SIG-M5 treated with dmso at 0.1 percent for 504 hours (cell line): ENCODE results near the gene MELTF.
A peak's percentile ranks its signal among the peaks of the same experiment; 100 is the strongest.

Experiments
- DNase-seq: peaks from one replicate; lab custom pipeline; 2025; ENCODE audit not compliant: unreplicated experiment; lab: John Stamatoyannopoulos, UW

The MELTF gene

GRCh38 chr3:197010556-197011351 lies 18.9 kb downstream of the MELTF start:
- DNase-seq, result no peak

GRCh38 chr3:197009532-197010019 lies 20.0 kb downstream of the MELTF start:
- no peak for DNase-seq

DNA sequence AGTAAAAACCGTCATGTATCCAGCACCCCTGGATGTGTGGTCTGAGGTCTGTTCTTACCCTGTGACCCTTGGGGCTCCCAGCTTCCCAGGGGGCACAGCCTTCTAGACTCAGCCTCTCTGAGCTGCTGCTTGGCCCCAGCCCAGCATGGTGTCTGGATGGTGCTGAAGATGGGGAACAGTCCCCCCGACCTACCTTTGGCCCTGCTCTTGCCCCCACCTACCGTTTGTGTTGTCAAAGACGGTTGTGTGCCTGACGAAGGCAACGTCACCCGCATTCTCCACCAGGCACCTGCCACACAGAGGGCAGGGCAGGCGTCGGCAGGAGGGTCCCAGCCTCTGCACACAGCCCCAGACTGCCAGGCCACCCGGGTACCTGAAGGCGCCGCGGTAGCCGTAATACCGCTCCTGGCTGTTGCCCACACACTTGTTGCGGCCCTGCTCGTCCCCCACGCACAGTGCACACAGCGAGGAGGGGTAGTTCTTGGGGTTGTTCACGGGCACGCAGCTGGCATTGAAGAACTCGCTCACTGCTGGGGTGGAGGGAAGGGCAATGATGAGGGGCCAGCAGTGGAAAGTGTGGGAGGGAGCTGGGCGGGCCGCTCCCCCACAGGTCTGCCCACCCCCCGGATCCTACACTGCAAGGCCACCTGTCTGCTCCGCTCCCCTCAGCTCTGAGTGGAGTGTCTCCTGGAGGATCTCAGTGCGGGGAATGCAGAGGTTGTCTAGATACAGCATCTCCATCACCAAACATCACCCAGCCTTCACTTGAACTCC lies 21.0 kb downstream of the MELTF start:
- no peak for DNase-seq

DNA sequence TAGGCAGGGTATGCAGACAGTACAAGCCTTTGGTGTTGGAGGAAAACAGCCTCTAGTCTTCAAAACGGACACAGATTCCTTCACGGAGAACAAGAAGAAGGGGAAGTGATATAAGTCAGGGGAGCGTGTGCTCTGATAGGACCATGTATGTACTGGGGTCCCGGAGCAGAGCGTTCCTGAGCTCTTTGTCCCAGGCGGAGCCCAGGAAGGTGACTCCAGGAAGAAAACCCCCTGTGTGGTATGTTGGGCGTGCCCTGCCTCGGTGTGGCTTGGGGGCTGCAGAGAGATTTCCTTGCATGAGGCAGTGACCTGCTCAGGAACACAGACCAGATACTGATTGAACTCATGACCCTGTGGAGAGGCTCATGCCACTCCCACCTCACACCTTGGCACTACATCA lies 21.7 kb downstream of the MELTF start:
- no peak for DNase-seq

- no peak for DNase-seq
Observed at GRCh38 chr3:197007296-197007940, 22.2 kb downstream of the MELTF start.

DNA sequence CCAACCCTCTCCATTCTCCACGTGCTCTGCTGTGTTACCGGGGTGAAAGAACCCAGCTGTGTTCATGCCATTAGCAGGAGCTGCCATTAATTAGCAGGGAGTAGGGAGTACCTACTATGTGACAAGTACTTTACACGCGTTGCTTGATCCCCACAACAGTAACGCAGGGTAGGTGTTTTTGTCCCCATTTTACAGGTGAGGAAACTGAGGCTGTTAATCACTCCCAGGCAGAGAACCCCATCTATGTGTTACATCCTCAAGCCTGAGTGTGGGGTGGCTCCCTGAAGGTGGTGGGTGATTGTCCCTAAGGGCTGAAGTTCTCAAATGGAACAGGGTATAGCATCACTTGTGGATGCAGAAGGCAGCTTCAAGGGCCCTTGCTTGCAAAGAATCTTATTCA lies 22.8 kb downstream of the MELTF start:
- DNase-seq, result no peak

DNA sequence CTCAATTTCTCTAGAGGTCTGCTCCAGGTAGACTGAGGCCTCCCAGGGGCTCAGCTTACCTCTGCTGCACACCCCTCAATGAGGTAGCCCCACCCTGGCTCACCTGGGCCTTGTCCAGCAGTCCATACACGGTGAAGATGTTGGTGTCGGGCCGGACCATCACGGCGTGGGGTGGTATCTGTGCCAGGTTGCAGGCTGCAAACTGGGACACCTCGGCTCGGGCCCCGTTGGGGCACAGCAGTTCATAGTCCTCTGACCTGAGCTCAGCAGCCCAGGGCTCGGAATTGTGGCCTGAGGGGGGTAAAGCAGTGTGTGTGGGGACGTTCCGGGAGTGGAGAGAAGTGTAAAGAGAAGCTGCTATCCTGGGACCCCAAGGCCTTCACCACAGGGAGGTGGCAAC lies 23.2 kb downstream of the MELTF start:
- no peak for DNase-seq

- peak; percentile 47 for DNase-seq
Observed at GRCh38 chr3:197003461-197004385, 25.9 kb downstream of the MELTF start.

DNA sequence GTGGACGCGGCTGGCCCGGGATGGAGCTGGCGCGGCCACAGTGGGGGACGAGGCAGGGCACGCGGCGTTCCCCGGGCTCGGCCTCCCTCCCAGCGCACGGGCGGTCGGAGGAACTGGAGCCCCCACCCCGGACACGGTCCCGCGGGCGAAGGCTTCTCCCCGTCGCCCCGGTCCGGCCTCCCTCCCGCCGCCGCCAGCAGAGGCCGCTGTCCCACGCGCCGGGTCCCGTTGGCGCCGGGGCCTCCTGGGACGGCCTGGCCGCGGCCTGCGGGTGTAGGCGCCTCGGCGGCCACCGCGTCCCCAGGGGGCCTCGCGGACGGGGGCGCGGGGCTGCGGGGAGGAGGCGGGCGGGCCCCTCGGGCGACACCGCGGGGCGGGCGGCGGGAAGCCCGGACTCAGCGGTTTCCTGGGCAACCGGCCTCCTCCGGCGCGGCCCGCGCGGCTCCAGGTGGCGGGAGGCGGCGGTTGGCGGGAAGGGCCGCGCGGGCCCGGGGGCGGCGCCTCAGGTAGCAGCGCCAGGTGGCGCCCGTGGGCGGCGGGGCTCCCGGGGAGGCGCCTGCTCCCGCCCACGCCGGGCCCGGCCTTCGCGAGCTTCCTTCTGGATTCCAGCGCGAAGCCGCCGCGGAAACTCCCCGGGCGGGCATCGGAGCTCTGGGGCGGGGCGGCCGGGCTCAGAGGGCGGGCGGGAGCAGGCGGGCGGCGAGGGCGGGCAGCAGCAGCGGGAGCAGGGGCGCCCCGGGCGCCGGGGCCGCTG lies 26.7 kb downstream of the MELTF start:
- peak; percentile 69 for DNase-seq

DNA sequence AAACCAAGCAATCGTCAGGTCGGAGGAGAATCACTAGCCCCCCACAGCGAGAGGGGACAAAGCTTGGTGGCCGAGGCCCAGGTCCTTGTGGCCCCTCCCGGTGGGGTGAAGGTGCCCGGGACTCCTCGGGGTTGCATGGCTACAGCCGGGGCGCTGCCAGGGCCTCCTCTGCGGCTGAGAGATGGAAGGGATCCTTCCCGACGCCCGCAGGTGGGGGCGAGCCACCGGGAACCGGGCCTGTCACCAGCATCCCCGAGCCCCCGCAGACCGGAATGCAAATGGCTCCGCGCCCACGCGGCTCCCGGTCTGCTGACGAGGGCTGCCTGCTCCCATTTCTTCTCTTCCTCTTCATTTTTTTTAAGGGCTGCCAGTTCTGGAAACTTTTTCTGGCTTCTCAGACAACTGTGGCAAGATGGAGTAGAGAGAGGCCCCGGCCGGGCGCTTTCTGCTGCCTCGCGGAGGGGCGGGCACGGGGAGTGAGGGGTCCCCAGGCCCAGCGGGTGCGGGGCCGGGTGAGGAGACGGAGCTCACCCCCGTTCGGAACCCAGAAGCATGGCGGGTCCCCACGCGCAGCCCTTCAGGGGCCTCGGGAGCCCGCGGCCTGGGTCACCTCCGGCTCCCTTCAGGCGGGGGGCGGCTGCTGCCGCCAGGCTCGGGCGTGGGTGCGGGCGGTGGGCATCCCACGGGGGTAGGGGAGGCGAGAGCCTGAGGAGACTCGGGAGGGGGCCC lies 27.5 kb downstream of the MELTF start:
- no peak for DNase-seq

DNA sequence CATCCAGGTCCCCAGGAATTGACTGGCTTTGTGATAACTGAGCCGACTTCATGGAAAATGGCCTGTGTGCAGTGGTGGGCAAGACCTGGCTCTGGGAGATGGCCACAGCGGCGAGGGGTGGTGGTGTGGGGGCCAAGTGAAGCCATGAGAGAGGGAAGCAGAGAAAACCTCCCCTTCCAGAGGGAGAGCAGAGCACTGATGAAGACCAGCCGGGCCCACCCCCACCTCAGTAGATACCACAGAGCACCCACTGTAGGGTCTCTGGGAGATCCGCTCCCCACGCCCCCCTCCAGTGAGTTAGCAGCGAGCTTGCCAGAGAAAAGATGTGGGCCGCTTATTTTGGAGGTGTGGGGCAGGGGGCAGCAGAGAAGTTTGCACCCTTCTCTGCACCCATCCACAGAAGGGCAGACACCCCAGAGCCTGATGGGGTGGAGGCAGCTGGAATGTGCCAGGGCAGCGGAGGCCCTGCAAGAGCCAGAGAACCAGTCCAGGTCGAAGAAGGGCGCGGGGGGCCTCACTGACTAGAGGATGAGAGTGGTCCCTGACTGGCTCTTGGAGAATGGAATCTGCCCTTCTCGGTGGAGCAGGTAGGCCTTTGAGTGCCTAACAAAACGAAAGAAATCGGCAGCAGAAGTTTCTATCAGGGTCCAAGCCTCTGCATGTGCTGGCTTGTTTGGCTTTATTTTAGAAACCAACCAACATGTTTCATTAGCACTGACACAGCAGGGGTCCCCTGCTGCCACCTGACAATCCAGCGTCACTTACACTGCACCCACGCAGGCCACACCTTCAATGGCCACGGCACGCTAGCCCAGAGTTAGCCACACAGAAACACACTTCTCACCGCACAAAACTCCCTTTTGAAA lies 28.3 kb downstream of the MELTF start:
- no peak for DNase-seq

DNA sequence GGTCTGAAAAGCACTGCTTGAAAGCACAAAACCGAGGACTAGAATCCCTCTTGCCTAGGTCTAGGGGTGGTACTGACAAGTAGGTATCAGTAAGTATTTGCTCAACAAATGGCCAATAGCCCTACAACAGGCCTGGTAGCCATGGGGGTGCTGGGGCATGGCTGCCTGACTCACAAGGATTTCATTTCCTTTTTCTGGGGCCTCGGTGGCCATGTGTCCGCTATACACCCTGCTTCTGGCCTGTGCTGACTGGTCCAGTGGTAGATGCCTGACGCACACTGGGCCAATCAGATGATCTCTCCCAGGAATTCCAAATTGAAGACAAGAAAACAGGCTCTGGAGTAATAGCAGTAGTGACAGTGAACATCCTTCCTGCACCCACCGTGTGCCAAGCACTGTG lies 29.4 kb downstream of the MELTF start:
- DNase-seq, result peak; percentile 37

DNA sequence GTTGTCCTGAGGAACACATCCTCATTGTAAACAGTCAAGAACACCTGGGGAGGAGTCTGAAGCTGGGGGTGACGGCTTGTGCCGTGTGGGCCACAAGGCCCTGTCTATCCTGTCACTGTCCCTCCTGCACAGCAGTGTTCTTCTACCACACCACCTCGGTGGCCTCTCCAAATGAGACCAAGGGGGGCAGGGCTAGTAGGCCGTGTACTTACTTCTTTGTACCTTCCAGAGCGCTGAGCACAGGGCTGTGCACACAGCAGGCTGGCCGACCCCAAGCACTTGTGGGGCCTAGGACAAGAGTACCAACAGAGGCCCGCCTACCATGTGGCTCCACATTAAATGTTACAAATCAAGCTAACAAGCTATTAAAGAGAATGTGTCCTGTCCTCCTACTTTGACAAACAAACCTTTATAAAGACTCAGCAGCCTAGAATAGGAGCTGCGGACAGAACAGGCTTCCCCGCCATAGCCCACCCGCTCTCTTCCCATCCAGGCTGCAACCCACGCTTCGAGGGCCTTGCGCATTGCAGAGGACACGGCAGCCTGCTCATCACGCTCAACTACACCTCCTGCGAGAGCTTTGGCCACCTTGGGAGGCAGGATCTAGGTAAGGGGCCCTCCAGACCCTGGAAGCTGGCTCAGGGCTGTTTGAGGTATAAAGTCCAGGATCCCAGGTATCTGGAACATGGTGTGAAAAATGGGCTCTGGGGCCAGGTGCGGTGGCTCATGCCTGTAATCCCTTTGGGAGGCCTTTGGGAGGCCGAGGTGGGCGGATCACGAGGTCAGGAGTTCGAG lies 30.5 kb downstream of the MELTF start:
- DNase-seq, result no peak

DNA sequence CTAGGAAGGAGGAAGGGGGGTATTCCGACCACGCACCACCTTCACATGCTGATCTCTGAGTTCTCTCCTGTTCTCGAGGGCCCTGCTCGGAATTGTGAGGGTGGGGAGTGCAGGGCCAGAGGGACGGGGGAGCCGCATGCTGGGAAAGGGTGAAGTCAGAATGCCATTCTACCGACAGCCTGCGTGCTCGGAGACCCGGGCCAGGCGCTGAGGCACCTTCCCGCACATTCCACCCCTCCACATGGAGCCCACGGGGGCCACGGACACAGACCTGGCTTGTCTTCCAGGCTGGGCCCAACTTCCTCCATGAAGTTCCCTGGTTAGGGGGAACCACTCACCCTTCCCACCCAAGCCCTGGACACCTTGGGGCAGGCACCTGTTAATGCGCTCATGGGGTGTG lies 32.3 kb downstream of the MELTF start:
- no peak for DNase-seq

GRCh38 chr3:196996454-196997265 lies 33.0 kb downstream of the MELTF start:
- DNase-seq, result no peak

- no peak for DNase-seq
Observed at GRCh38 chr3:196995646-196996355, 33.8 kb downstream of the MELTF start.
